Measurements from ENCODE around the gene LDLRAD4. TPM values are rescaled to one million over a fixed set of nuclear protein-coding genes. Genes with fewer than 3 reads are reported as not detected.

LDLRAD4 gene
- total and polyA plus RNA-seq, 9 of the 15 experiments (the other 6 are each of a cell fraction or from before 2014, with no cell fraction given): 0.01 TPM; not detected in 8

DNA sequence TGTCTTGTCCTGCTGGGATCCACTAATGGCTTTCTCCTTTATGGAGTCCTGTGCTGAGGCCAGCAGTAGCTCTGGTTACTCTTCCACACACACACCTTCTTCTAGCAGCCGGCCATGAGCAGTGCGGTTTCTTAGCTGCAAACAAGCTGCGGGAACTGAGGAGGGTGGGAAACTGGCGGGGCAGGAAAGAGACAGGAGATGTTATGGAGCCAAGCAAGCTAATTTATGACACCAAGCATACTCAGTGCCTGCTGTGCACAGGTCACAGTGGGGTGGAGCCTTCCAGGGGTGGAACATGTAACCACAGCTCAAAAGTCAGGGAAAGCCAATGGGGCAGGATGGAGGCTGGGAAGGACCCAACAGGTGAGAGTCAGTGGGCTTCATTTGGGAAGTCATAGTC is 327.0 kb downstream of the LDLRAD4 start:
- ChIA-PET CTCF (ENCODE audit: low intra/inter-chr PET ratio) (no interaction called here), POLR2A (no interaction called here)
- DNase-seq (ENCODE audit: extremely low read depth in 1 of 4, low spot score in 3 of 4) (no peak), FAIRE-seq (no peak), ATAC-seq (no peak)
- Histone ChIP-seq H3K27ac (ENCODE audit: extremely low read depth, low read depth, low read length) (no peak overlapping the region), H3K9ac (ENCODE audit: insufficient read depth in 1 of 2, low read depth in 2 of 2, low read length in 2 of 2) (no peak overlapping the region), H3K79me2 (ENCODE audit: control insufficient read depth, insufficient read depth, low read length) (no peaks in the 10 kb centered on the region), H4K20me1 (replicated peaks; ENCODE audit: control insufficient read depth, insufficient read depth, low read length) (no peaks in the 10 kb centered on the region), H3K4me3 (no peak overlapping the region), H3K4me2 (ENCODE audit: insufficient read depth, low read length) (no peak overlapping the region), H3K9me1 (ENCODE audit: control insufficient read depth, insufficient read depth, low read length) (no peaks in the 10 kb centered on the region), H3K36me3 (ENCODE audit: control insufficient read depth, insufficient read depth, low read length) (no peaks in the 10 kb centered on the region), H2AFZ (ENCODE audit: low read depth, low read length) (no peak overlapping the region), H3K4me1 (replicated peaks in 1 of 2; ENCODE audit: control insufficient read depth in 2 of 2, insufficient read depth in 2 of 2, low read length in 2 of 2) (no peaks in the 10 kb centered on the region), H3K9me3 (replicated peaks; ENCODE audit: control insufficient read depth, insufficient read depth, low read depth, low read length) (no peaks in the 10 kb centered on the region), H3K27me3 (ENCODE audit: control insufficient read depth in 2 of 2, insufficient read depth in 2 of 2, low read length in 2 of 2) (peaks cover 2 to 30% of the 10 kb centered on the region in 2 experiments; a peak in 2 of 5 replicates)
- no TSS peak for BruUV-seq (replicated peaks)
- in situ Hi-C loops (cut with MboI) (no loop called here), intact Hi-C loops (cut with micrococcal nuclease) (no loop called here)
- 0% methylated on average over 4 of the region's 4 CpGs for WGBS (ENCODE audit: insufficient coverage, low coverage, missing lambda C conversion rate)
- no peak for TF ChIP-seq MXI1 (IDR thresholded peaks at IDR 0.05; ENCODE audit: low read depth, low read length)
- no peak for TF ChIP-seq NKRF (IDR thresholded peaks at IDR 0.05; ENCODE audit: borderline replicate concordance)
- TF ChIP-seq TEAD4 (IDR thresholded peaks at IDR 0.05; ENCODE audit: low read length): no peak
- TF ChIP-seq TEAD4 (CRISPR knock-in tag; IDR thresholded peaks at IDR 0.05; ENCODE audit: borderline replicate concordance): no peak
- no peak for TF ChIP-seq SRSF3 (IDR thresholded peaks at IDR 0.05; ENCODE audit: insufficient read depth, low read length)
- no peak for TF ChIP-seq KLF6 (CRISPR knock-in tag; IDR thresholded peaks at IDR 0.05; ENCODE audit: borderline replicate concordance)
- TF ChIP-seq, protein P1, sequence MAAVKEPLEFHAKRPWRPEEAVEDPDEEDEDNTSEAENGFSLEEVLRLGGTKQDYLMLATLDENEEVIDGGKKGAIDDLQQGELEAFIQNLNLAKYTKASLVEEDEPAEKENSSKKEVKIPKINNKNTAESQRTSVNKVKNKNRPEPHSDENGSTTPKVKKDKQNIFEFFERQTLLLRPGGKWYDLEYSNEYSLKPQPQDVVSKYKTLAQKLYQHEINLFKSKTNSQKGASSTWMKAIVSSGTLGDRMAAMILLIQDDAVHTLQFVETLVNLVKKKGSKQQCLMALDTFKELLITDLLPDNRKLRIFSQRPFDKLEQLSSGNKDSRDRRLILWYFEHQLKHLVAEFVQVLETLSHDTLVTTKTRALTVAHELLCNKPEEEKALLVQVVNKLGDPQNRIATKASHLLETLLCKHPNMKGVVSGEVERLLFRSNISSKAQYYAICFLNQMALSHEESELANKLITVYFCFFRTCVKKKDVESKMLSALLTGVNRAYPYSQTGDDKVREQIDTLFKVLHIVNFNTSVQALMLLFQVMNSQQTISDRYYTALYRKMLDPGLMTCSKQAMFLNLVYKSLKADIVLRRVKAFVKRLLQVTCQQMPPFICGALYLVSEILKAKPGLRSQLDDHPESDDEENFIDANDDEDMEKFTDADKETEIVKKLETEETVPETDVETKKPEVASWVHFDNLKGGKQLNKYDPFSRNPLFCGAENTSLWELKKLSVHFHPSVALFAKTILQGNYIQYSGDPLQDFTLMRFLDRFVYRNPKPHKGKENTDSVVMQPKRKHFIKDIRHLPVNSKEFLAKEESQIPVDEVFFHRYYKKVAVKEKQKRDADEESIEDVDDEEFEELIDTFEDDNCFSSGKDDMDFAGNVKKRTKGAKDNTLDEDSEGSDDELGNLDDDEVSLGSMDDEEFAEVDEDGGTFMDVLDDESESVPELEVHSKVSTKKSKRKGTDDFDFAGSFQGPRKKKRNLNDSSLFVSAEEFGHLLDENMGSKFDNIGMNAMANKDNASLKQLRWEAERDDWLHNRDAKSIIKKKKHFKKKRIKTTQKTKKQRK (IDR thresholded peaks at IDR 0.05; ENCODE audit: borderline replicate concordance, low read depth, low read length): no peak
- TF ChIP-seq ZBTB12 (CRISPR knock-in tag; IDR thresholded peaks at IDR 0.05): no peak
- TF ChIP-seq SLC30A9 (CRISPR knock-in tag; IDR thresholded peaks at IDR 0.05): no peak
- TF ChIP-seq KDM2B (CRISPR knock-in tag; IDR thresholded peaks at IDR 0.05): no peak
- no peak for TF ChIP-seq NR2F6 (CRISPR knock-in tag; IDR thresholded peaks at IDR 0.05)
- no peak for TF ChIP-seq THRB (CRISPR knock-in tag; conservative IDR thresholded peaks at IDR 0.05)
- TF ChIP-seq ZNF668 (CRISPR knock-in tag; IDR thresholded peaks at IDR 0.05): no peak
- TF ChIP-seq SP2 (IDR thresholded peaks at IDR 0.05; ENCODE audit: extremely low read depth, low read depth, low read length, poor library complexity, severe bottlenecking): no peak
- TF ChIP-seq ZBTB17 (CRISPR knock-in tag; IDR thresholded peaks at IDR 0.05): no peak

Data from K562 (cell line).